ENCODE results near the gene ADM5. TPM values are rescaled to one million over a fixed set of nuclear protein-coding genes. Genes with fewer than 3 reads are reported as not detected.

Gene ADM5
- total RNA-seq, 2 donors from 2014 or later = 1.6 TPM; not detected in 1

- peaks cover 6 to 16% of the 10 kb centered on the region in 2 donors for H3K36me3 ChIP-seq (replicated peaks in 1 of 2; ENCODE audit: insufficient read depth in 1 of 2, low read depth in 2 of 2)
- peak overlapping the region in 3 of 4 donors; percentile 49 to 73 (median 52) for H3K27ac ChIP-seq
- ATAC-seq (no peak), DNase-seq (no peak)
- H3K27me3 ChIP-seq = no peaks in the 10 kb centered on the region
- no peak overlapping the region for H3K4me3 ChIP-seq
- H3K9me3 ChIP-seq = no peaks in the 10 kb centered on the region
- intact Hi-C loops (cut with DNase I) = no loop called here
- TF ChIP-seq CTCF (IDR thresholded peaks at IDR 0.05) = no peak
- TF ChIP-seq POLR2A (IDR thresholded peaks at IDR 0.05) = no peak
- peaks cover 47% of the 10 kb centered on the region for H3K4me1 ChIP-seq
- 55 to 57% methylated on average over 9 to 10 of the region's 10 CpGs for WGBS, 2 donors
These were observed 9.5 kb upstream of the ADM5 start for GRCh38 chr19:49679771-49680413.

- no peaks in the 10 kb centered on the region for H3K9me3 ChIP-seq
- H3K27ac ChIP-seq = peak overlapping the region in 3 of 4 donors; percentile 49 to 73 (median 52)
- intact Hi-C loops (cut with DNase I) = no loop called here
- ATAC-seq (no peak), DNase-seq (peak; percentile 89 to 93 (median 92))
- peaks cover 44% of the 10 kb centered on the region for H3K4me1 ChIP-seq
- TF ChIP-seq CTCF (IDR thresholded peaks at IDR 0.05) = peak; percentile 97 to 100 (median 99)
- no peak for TF ChIP-seq POLR2A (IDR thresholded peaks at IDR 0.05)
- no peaks in the 10 kb centered on the region for H3K27me3 ChIP-seq
- peaks cover 6 to 19% of the 10 kb centered on the region in 2 donors for H3K36me3 ChIP-seq (replicated peaks in 1 of 2; ENCODE audit: insufficient read depth in 1 of 2, low read depth in 2 of 2)
- H3K4me3 ChIP-seq = no peak overlapping the region
- WGBS, 2 donors = 28 to 43% methylated on average over 15 to 40 of the region's 40 CpGs
These were observed 8.7 kb upstream of the ADM5 start for GRCh38 chr19:49680421-49681351.

- peaks cover 37% of the 10 kb centered on the region for H3K4me1 ChIP-seq
- no peaks in the 10 kb centered on the region for H3K9me3 ChIP-seq
- intact Hi-C loops (cut with DNase I) = no loop called here
- ATAC-seq (no peak), DNase-seq (no peak)
- TF ChIP-seq POLR2A (IDR thresholded peaks at IDR 0.05) (no peak), CTCF (IDR thresholded peaks at IDR 0.05) (no peak)
- no peak overlapping the region for H3K4me3 ChIP-seq
- H3K27ac ChIP-seq = no peak overlapping the region
- no peaks in the 10 kb centered on the region for H3K27me3 ChIP-seq
- peaks cover 6 to 21% of the 10 kb centered on the region in 2 donors for H3K36me3 ChIP-seq (replicated peaks in 1 of 2; ENCODE audit: insufficient read depth in 1 of 2, low read depth in 2 of 2)
- WGBS, 2 donors = 77 to 79% methylated on average over 19 of the region's 19 CpGs
These were observed 7.6 kb upstream of the ADM5 start for GRCh38 chr19:49681830-49682229.

GRCh38 chr19:49682274-49682673, 7.1 kb upstream of the ADM5 start:
- intact Hi-C loops (cut with DNase I) = no loop called here
- Histone ChIP-seq H3K36me3 (replicated peaks in 1 of 2; ENCODE audit: insufficient read depth in 1 of 2, low read depth in 2 of 2) (peaks cover 6 to 21% of the 10 kb centered on the region in 2 donors), H3K27ac (no peak overlapping the region)

More at GRCh38 chr19:49682274-49682673, 7.1 kb upstream of the ADM5 start:
- no peak for TF ChIP-seq CTCF (IDR thresholded peaks at IDR 0.05)
- TF ChIP-seq POLR2A (IDR thresholded peaks at IDR 0.05) = no peak
- DNase-seq (peak in 1 of 4 donors; percentile 1), ATAC-seq (no peak)
- H3K4me3 ChIP-seq = no peak overlapping the region
- peaks cover 37% of the 10 kb centered on the region for H3K4me1 ChIP-seq
- H3K9me3 ChIP-seq = no peaks in the 10 kb centered on the region
- 89 to 95% methylated on average over 8 of the region's 8 CpGs for WGBS, 2 donors
- no peaks in the 10 kb centered on the region for H3K27me3 ChIP-seq
